Measurements from ENCODE around the gene LCLAT1.
"Not testable (repeated sequence)": the region's sequence is repeated elsewhere in the genome, so short reads cannot be mapped to it uniquely, and the experiment has no call there.

The LCLAT1 gene

DNA sequence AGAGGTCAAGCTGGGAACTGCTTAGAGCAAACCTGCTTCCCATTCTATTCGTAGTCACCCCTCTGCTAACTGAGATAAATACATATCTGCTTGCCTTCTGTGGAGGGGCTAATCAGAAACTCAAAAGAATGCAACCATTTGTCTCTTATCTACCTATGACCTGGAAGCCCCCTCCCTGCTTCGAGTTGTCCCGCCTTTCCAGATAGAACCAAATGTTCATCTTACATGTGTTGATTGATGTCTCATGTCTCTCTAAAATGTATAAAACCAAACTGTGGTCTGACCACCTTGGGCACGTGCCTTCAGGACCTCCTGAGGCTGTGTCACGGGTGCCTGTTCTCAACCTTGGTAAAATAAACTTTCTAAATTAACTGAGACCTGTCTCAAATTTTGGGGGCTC is 66.6 kb downstream of the LCLAT1 start:
- not testable (repeated sequence) for DNase-seq (ENCODE audit: low read depth in 1 of 2, low spot score in 1 of 2)

- no peak for DNase-seq (ENCODE audit: low read depth in 1 of 2, low spot score in 1 of 2)
Observed at GRCh38 chr2:30514134-30514847, 67.2 kb downstream of the LCLAT1 start.

DNA sequence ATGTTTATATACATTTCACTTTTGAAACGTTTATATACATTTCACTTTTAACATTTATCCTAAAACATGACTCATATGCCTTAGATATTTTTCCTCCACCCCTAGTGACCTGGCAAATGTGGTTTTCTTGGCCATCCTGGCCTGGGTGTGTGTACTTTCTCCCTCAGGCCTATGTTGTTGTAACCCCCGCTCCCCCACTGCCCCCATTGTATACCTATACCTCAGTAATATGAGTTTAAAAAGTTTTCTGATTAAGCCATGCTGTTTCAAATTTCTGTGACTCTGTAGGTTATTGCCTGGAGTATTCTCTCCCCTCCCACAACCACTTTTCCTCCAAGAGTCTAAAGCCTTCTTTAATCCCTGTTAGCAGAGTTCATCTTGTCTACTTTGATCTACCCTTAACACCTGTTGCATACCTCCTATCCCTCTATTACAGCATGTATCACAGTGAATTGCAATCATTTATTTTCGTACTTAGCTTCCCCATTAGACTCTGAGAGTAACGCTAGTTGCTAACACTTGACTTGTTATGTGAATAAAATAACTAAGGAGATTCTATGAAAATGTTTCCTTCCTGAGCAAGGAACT is 67.9 kb downstream of the LCLAT1 start:
- no peak for DNase-seq (ENCODE audit: low read depth in 1 of 2, low spot score in 1 of 2)

DNA sequence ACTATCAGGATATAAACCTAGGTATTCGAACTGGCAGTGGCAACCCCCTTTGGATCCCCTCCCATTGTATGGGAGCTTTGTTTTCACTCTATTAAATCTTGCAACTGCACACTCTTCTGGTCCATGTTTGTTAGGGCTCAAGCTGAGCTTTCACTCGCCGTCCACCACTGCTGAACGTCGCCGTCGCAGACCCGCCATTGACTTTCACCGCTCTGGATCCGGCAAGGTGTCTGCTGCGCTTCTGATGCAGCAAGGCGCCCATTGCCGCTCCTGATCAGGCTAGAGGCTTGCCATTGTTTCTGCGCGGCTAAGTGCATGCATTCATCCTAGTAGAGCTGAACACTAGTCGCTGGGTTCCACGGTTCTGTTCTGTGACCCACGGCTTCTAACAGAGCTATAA is 69.1 kb downstream of the LCLAT1 start:
- no peak for DNase-seq (ENCODE audit: low read depth in 1 of 2, low spot score in 1 of 2)

GRCh38 chr2:30519796-30520195 is 72.8 kb downstream of the LCLAT1 start:
- no peak for DNase-seq (ENCODE audit: low read depth in 1 of 2, low spot score in 1 of 2)

DNA sequence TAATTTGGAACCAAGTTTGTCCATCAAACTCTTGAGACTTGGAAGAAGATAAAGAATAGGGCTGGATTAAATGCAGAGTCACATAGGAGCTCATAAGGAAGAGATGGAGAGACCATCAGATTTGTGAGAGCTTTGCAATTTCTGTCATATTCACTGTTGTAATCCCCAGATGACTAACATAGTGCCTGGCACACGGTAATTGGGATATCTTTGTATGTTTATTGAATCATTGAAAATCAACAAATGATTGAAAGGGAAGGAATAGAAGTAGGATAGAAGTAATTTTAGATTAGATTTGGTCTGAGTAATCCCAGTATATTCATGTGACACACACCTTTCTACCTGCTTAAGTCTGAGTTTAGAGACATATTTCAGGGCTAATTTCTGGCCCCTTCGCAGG is 75.4 kb downstream of the LCLAT1 start:
- DNase-seq (ENCODE audit: low read depth in 1 of 2, low spot score in 1 of 2) = no peak

GRCh38 chr2:30527411-30527810 is 80.4 kb downstream of the LCLAT1 start:
- no peak for DNase-seq (ENCODE audit: low read depth in 1 of 2, low spot score in 1 of 2)

- no peak for DNase-seq (ENCODE audit: low read depth in 1 of 2, low spot score in 1 of 2)
Observed at GRCh38 chr2:30527859-30528258, 80.8 kb downstream of the LCLAT1 start.

DNA sequence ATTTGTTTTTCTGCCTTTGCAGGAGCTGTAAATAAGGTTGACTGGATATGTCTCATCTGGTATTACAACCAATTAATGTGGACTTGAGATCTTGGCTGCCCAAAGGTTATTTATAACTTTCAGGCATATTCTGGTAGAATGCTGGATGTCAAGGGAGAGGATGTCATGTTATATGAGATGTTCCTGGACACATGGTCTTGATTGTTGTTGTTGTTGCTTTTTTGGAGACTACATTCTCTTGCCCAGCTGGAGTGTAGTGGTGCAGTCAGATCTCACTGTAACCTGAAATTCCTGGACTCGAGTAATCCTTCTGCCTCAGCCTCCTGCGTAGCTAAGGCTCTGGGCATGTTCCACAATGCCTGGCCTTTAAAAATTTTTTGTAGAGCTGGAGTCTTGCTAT is 83.3 kb downstream of the LCLAT1 start:
- DNase-seq (ENCODE audit: low read depth in 1 of 2, low spot score in 1 of 2) = no peak

- no peak for DNase-seq (ENCODE audit: low read depth in 1 of 2, low spot score in 1 of 2)
Observed at GRCh38 chr2:30541680-30542079, 94.6 kb downstream of the LCLAT1 start.

GRCh38 chr2:30545875-30546274 is 98.8 kb downstream of the LCLAT1 start:
- no peak for DNase-seq (ENCODE audit: low read depth in 1 of 2, low spot score in 1 of 2)

DNA sequence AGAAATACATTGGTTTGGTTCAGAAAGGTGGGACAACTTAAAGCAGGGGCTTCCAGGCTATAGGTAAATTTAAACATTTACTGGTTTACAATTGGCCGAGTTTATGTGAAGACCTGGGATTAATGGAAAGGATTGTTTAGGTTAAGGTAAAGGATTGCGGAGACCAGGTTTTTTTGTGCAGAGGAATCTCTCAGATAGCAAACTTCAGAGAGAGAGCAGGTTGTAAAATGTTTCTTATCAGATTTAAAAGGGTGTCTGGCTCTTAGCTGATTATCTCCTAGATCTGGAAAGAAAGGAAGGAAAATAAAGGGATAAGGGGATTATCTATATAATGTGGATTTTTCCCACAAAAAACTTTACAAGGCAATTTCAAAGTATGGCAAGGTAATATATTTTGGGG is 101.3 kb downstream of the LCLAT1 start:
- DNase-seq (ENCODE audit: low read depth in 1 of 2, low spot score in 1 of 2) = no peak

GRCh38 chr2:30549096-30549495 is 102.0 kb downstream of the LCLAT1 start:
- no peak for DNase-seq (ENCODE audit: low read depth in 1 of 2, low spot score in 1 of 2)

- no peak for DNase-seq (ENCODE audit: low read depth in 1 of 2, low spot score in 1 of 2)
Observed at GRCh38 chr2:30559544-30560275, 112.7 kb downstream of the LCLAT1 start.

DNA sequence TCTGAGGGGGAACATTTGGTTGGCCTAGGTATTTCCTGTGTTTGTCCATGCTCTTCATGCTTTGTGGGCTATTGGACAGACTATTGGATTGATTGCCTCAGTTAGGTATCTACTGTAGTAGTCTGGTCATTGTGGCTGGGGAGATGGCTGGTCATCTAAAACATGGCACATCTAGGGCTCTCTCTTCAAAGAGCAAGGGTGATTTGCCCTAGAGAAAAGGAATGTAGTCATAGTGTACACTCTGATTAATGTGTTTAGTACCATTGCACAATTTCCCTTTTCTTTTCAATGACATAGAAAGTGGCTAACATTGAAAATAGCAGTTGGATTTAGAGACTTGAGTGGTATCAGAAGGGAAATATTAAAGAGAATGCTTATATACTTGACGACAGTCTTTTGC is 114.3 kb downstream of the LCLAT1 start:
- no peak for DNase-seq (ENCODE audit: low read depth in 1 of 2, low spot score in 1 of 2)

GRCh38 chr2:30565851-30566358 is 118.9 kb downstream of the LCLAT1 start:
- DNase-seq (ENCODE audit: low read depth in 1 of 2, low spot score in 1 of 2) = no peak

DNA sequence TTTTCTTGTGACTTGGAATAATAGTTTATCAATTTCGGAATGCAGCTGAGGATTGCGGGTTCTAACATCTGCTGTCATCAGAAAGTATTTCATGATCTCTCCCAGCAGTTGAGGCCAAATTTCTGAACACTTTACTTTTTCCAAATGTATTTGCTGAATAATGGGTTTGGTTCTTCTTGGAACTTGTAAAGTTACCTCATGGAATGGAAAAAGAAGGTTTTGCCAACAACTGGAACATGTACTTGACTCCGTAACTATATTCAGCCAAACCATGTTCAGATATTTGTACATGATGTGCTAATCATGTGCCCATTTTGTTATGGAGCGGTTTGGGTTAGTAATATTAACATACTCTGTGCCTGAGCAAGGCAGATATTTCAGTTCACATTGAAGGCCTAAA is 119.6 kb downstream of the LCLAT1 start:
- no peak for DNase-seq (ENCODE audit: low read depth in 1 of 2, low spot score in 1 of 2)

GRCh38 chr2:30567317-30567716 is 120.3 kb downstream of the LCLAT1 start:
- DNase-seq (ENCODE audit: low read depth in 1 of 2, low spot score in 1 of 2) = no peak

- DNase-seq (ENCODE audit: low read depth in 1 of 2, low spot score in 1 of 2) = no peak
Observed at GRCh38 chr2:30569946-30570345, 122.9 kb downstream of the LCLAT1 start.

DNA sequence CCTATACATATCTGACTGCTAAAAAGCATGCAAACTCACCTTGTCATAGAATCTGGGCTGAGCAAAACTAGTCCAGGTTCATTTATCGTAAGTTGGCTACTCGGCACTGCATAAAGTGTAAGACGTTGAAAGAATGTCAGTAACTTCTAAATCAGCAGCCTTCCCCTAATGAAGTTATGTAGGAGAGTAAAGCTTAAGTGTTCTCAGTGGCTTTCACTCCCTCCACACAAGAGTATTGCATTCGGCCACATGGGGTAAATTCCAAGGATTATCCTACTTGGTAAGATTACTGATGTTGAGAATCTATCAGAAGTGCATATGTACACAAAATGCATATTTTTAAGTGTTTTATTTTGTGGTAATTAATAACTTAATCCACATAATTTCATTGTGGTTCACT is 130.1 kb downstream of the LCLAT1 start:
- DNase-seq (ENCODE audit: low read depth in 1 of 2, low spot score in 1 of 2) = no peak

DNA sequence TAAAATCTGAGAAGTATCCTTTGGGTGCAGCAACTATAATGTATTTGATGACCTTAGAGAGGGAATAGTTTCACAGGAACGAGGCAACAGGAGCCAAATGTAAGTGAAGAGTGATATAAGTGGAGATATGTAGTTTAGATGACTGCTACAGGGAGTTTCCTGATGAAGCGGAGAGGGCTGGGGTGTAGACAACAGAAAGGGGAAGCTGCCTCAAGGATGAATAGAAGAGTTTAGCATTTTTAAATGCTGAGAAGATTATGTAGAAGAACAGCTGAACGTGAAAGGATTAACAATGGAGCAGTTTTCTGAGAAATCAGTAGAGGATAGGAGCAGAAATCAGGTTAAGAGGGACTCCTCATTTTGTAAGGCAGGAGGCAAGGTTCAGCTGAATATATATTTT is 133.3 kb downstream of the LCLAT1 start:
- no peak for DNase-seq (ENCODE audit: low read depth in 1 of 2, low spot score in 1 of 2)

DNA sequence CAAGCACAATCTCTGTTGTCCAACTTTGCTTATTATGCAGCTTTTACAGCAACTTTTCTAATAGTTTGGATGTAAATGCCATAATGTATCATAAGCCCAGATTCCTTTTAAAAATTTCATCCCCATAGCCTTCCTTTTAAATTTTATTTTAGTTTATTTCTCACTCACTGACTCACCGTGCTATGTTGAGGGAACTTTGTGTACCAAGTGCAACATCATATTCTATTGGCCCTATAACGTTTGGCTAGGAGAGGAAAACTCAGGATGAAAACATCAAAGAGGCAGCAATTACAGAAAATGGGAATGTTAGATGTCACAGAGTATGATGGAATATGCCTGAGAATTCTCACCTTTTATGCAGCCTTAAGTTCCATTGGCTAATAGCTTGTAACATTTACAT is 135.5 kb downstream of the LCLAT1 start:
- DNase-seq (ENCODE audit: low read depth in 1 of 2, low spot score in 1 of 2) = no peak
